GM19240 (cell line): Measurements from ENCODE around the gene TMEM151B.
"Not testable (repeated sequence)": the region's sequence is repeated elsewhere in the genome, so short reads cannot be mapped to it uniquely, and the experiment has no call there.

Experiments used
- DNase-seq: peaks from one replicate; pipeline ENCODE4 v3.0.0; 2011; ENCODE audit warnings: low spot score; ENCODE audit not compliant: insufficient read length

Gene TMEM151B

GRCh38 chr6:44269921-44270525 is at the start of gene TMEM151B:
Gene TMEM151B, plus strand, starts transcription at chr6:44270450. Its CDS starts 293 bp downstream, at chr6:44270743.
- no peak for DNase-seq

GRCh38 chr6:44220913-44221290 is 49.3 kb upstream of the TMEM151B start:
- DNase-seq: no peak

- peak; percentile 88 for DNase-seq
These were observed 48.8 kb upstream of the TMEM151B start for GRCh38 chr6:44221291-44221960.

GRCh38 chr6:44221961-44222335 is 48.3 kb upstream of the TMEM151B start:
- DNase-seq: no peak

- no peak for DNase-seq
These were observed 47.5 kb upstream of the TMEM151B start for GRCh38 chr6:44222486-44223318.

- DNase-seq: peak; percentile 88
These were observed 46.8 kb upstream of the TMEM151B start, which contains the start of gene SLC29A1 for GRCh38 chr6:44223319-44224028. Gene SLC29A1, plus strand, starts transcription at chr6:44223595. Its CDS starts 3,719 bp downstream, at chr6:44227314.

GRCh38 chr6:44224029-44224964 is 46.0 kb upstream of the TMEM151B start:
- no peak for DNase-seq

GRCh38 chr6:44224965-44225305 is 45.3 kb upstream of the TMEM151B start:
- DNase-seq: no peak

- no peak for DNase-seq
These were observed 44.5 kb upstream of the TMEM151B start for GRCh38 chr6:44225579-44226325.

GRCh38 chr6:44226368-44227147 is 43.7 kb upstream of the TMEM151B start:
- DNase-seq: no peak

- no peak for DNase-seq
These were observed 43.0 kb upstream of the TMEM151B start for GRCh38 chr6:44227148-44227793.

GRCh38 chr6:44228031-44228430 is 42.2 kb upstream of the TMEM151B start:
- DNase-seq: no peak

- DNase-seq: no peak
These were observed 41.8 kb upstream of the TMEM151B start for GRCh38 chr6:44228433-44228832.

- no peak for DNase-seq
These were observed 41.4 kb upstream of the TMEM151B start for GRCh38 chr6:44228836-44229235.

- DNase-seq: no peak
These were observed 40.7 kb upstream of the TMEM151B start for GRCh38 chr6:44229376-44230033.

- no peak for DNase-seq
These were observed 40.1 kb upstream of the TMEM151B start for GRCh38 chr6:44230034-44230675.

- DNase-seq: not testable (repeated sequence)
These were observed 38.8 kb upstream of the TMEM151B start for GRCh38 chr6:44231426-44231825.
